ENCODE measurements around the gene CPSF4.
A peak's percentile ranks its signal among the peaks of the same experiment; 100 is the strongest.
"Not testable (repeated sequence)": the region's sequence is repeated elsewhere in the genome, so short reads cannot be mapped to it uniquely, and the experiment has no call there.

CPSF4 gene

DNA sequence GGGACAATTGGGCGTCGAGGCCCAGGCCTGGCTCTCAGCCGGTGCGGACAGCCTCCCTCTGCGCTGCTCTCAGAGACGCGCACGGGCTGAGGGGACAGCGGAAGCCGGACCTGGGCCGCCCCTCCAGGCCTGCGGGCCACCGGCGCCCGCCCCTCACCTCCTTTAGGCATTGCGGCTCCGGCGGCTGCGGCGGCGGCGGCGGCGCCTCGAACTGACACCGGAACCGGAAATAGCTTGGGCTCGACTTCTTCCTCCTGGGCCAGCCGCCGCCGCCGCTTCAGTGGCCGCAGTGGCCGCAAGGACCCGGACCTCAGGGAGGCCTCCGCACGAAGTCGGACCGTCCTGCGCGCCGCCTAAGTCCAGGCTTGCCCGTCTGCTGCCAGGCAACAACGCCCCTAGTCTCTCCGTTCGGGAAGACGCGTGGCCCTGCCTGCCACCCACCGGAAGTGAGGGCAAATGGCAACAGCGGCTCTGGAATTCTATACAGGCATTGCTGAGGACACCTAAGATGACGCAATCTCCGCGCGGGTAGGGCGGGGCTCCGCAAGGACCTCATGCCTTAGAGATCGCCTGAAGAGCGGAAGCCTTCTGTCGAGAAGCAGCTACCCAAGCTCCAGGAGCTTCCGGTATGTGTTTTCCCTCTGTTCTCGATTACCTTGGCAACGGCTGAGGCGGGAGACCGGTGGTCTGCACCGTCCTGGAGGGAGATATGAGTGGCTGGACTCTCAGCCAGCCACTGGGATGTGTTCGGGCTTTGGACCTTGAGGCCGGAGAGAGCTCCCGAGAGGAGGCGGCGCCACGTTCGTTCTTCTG, 30.2 kb upstream of the CPSF4 start, which contains the start of the genes BUD31 and PDAP1:
TSS of gene BUD31 (plus strand) at position 591 of the 813 bp plus-strand sequence. CDS start 2,124 bp downstream, outside the sequence.
TSS of gene PDAP1 (minus strand) at position 219 of the 813 bp plus-strand sequence. CDS start at position 170, 49 bp downstream.
- peak; percentile 87 to 96 for DNase-seq

DNA sequence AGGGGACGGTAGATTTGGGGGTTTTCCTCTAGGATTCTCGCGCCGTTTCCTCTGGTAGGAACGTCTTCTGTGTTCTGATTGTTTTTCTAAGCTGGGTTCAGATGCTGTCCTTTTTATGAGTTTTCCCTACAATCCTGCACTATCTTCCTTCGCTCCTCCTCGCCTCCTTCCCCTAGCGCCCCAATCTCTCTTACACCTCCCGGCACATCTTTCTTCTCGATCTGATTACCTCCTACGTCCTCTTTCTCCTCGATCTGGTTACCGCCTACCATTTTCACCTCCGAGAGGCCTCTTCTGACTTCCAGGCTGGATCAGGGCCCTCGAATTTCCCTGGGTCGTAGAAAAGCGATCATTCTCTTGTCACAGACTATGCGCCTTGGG, 29.6 kb upstream of the CPSF4 start:
- DNase-seq: no peak

DNA sequence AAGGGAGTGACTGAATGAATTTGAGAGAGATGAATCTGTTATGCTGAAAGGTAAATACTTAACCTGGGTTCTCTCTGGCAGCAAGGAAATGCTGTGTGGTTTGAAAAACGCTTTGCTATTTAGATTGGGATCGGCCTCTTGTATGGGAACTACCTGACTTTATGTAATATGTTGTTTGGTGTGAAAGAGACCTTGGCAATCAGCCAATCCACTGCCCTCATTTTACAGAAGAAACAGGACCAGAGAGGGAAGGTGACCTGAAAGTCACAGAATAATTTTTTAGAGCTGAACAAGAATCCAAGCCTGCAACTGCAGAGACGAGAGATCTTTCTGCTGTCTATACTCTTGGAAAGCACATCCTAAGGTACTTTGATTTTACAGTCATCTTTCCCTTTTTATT, 28.9 kb upstream of the CPSF4 start:
- DNase-seq: no peak

DNA sequence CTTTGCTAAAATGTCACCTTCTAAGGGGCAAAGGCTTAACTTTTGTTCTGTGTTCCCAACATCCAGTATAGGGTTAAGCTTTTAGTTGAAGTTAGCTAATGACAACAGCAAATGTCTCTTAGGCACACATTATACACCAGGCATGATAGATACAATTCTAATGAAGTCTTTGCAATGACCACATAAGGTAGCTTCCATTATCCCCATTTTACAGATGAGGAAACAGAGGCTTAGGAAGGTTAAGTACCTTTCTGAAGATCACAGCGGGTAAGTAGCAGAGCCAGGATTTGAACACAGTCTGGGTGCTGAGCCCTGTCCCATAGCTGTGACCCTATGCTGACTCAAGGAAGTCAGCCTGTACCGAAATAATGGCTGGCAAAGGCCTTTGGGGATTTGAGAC, 28.1 kb upstream of the CPSF4 start:
- no peak for DNase-seq

DNA sequence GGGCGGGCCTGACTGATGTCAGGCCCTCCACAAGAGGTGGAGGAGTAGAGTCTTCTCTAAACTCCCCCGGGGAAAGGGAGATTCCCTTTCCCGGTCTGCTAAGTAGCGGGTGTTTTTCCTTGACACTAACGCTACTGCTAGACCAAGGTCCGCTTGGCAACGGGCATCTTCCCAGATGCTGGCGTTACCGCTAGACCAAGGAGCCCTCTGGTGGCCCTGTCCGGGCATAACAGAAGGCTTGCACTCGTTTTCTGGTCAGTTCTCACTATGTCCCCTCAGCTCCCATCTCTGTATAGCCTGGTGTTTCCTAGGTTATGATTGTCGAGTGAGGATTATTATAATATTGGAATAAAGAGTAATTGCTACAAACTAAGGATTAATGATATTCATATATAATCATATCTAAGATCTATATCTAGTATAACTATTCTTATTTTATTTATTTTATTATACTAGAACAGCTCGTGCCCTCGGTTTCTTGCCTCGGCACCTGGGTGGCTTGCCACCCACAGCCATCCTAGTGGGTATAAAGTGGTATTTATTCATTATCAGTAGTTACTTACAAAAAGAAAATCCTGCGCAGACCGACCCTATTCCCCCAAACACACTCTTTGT, 23.1 kb upstream of the CPSF4 start:
- DNase-seq: peak in 1 of 2 donors; percentile 45

DNA sequence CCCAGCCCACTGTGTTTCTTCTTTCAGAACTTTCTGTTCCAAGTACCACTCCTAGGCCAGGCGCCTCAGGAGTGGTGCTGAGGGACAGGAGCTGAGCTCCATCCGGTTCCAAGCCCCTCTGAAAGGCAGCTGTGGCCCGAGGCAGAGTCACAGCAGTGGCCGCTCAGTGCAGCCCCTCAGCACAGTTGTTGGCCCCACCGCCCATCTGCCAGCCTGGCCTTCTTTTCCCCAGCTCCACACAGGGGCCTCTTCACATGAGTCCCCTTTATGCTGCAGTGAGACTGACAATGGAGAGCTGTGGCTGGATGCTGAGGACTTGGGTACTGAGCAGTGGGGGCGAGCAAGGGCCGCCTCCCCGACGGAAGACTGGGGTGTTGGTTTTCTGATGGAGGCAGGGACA, 20.5 kb upstream of the CPSF4 start:
- DNase-seq: no peak

DNA sequence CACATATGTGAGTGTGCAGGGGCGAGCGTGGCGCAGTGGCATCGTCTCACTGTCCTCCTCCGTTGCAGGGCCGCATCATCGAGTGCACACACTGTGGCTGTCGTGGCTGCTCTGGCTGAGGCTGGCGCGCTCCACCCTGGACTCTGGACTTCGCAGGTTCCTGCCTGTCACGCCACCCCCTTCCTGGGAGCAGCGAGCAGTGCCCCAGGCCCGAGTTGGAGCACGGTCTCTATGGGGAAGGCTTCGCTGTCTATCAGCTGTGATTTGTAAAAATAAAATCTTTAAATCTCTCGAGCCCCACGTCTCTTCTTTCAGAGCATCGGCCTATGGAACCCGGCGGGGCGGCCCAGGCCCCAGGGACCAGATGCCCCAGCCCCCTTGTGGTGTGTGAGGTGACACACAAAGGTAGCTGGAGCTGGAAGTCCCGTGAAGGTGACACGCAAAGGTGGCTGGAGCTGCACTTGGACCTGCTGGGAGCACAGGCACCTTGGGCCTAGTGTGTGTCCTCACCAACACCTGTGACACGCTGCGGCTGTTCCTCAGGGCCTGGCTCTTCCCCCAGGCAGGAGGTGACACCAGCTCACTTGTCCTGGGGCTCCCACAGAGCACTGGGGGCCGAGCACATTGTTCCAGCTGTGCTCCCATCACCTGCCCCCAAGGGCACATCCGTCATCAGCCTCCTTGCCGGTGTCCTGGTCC, 19.3 kb upstream of the CPSF4 start:
- no peak for DNase-seq

DNA sequence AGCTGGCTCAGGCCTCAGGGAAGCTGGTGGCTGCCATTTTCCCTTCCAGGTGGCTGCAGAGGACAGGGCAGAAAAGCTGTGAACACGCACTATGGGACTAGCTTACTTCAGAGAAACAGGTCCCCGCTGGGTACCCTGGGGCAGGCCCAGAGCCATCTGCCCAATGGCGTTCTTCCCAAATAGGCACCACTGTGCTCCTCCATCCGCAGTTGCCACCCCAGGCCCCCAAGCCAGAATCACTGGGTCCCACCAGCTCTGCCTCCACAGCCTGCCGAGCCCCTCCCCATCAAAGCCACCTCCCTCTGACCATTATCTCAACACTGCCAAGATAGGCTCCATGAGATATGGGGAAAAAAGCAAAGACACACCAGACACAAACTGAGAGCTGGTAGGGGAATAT, 18.5 kb upstream of the CPSF4 start:
- DNase-seq: no peak

DNA sequence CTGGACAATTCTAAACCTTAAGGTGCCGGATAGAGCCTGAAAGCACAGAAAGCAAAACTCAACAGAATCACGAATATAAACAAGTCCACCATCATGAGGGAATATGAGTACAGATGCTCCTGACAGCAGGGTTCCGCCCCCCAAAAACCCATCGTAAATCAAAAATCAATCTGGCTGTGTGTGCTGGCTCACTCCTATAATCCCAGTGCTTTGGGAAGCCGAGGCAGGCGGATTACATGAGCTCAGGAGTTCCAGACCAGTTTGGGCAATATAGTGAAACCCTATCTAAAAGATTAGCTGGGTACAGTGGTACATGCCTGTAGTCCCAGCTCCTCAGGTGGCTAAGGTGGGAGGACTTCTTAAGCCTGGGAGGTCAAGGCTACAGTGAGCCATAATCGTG, 17.8 kb upstream of the CPSF4 start:
- no peak for DNase-seq

DNA sequence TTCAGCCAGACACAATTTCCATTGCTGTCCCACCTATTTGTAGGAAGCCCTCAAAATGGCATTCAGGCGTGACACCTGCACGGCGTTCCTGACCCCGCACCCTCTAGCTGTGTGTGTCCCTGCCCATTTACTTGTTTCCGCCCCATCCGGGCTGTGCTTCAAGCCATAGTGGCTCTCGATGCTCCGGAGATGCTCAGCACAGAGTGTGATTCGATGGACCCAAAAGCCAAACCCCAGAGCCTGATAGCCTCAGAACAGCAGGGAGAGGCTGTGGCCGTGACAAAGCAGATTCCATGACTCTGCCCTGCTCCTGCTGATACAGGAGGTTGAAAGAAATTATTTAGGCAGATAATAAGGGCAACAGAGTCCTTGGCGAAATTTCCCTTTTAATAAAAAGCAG, 16.6 kb upstream of the CPSF4 start:
- DNase-seq: no peak

DNA sequence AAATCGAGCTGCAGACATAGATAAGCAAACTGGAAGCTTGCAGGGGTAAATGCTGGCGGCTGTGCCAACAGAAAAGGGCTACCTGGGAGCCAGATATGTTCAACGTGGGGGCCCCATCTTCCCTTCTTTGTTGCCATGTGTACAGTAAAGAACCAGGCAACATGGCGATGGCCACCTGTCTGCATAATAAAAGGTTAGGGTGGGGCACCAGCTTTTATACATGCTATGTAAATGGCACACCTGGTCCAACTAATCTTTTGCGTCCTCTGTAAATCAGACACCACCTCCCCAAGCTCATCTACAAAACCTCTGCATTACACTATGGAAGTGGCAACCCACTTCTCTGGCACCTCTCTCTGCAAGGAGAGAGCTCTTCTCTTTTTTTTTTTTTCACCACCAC, 16.1 kb upstream of the CPSF4 start:
- DNase-seq: no peak

DNA sequence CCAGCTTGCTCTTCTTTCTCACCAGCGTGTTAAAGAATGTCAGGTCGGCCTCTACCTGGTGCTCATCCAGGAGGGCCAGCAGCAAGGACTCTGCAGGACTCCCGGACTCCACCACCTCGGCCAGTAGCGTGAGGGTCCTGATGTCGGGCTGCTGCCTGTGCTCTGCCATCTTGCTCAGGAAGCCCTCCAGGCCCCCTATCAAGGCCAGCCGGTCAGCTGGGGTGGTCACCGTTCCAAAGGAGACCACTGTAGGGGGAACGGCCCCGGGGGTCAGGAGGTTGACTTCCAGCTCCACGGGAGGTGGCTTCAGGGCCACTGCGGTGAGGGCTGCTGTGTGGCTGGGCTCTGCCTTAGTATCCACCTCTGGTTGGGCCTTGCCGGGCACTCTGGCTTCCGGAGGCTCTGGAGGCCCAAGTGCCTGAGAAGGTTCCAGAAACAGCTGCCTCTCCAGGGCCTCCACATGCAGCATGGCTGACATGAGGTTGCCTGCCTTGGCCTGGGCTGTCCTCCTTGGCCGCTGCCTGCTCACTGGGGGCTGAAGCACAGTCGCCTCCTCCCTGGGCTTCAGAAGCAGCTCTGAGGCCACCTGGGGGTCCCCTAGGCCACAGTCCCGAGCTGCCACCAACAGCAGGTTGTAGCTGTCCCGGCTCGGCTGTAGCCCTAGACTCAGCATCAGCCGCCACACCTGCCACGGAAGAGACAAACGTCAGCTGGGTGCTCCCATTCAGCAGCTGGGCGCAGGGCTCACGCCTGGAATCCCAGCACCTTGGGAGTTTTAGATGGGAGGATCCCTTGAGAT, 13.6 kb upstream of the CPSF4 start:
- no peak for DNase-seq

DNA sequence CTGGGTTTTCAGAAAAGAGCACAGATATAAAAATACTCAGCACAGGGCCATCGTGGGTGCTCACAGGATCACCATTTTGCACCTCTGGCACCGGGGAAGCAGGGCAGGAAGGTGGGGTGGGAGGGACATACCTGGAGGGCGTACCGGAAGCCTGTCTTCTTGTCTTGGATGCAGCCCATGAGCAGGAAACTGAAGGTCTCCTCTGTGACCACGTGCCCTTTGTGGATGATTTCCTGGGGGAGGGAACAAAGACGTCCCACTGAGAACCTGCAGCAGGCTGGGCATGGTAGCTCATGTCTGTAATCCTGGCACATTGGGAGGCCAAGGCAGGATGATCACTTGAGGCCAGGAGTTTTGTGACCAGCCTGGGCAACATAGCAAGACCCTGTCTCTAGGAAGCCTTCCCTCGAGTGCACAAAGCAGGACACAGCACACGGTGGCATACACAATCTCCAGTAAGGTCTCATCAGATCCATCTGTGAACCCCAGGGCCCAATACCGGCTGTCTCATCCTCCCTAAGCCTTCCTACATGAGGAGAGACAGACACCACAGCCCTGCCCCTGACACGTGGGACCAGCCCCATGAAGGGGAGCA, 9.7 kb upstream of the CPSF4 start:
- no peak for DNase-seq

DNA sequence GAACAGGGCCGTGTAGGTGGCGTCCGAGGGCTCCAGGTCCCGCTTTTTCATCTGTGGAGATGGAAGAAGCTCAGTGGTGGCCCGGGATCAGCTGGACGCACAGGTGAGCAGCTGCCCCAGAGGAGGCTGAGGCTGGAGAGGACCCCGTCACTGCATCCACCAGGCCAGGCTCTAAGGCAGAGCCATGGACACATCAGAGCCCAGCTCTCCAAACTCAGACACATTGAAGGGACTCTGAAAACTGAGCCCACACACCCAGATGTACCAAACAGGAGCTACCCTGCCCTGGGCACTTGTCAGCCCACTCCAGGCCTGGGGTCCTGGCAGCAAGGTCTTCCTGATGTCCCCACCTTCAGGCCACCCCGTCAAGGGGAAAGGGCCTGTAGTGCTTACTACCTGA, 9.0 kb upstream of the CPSF4 start:
- DNase-seq: no peak

DNA sequence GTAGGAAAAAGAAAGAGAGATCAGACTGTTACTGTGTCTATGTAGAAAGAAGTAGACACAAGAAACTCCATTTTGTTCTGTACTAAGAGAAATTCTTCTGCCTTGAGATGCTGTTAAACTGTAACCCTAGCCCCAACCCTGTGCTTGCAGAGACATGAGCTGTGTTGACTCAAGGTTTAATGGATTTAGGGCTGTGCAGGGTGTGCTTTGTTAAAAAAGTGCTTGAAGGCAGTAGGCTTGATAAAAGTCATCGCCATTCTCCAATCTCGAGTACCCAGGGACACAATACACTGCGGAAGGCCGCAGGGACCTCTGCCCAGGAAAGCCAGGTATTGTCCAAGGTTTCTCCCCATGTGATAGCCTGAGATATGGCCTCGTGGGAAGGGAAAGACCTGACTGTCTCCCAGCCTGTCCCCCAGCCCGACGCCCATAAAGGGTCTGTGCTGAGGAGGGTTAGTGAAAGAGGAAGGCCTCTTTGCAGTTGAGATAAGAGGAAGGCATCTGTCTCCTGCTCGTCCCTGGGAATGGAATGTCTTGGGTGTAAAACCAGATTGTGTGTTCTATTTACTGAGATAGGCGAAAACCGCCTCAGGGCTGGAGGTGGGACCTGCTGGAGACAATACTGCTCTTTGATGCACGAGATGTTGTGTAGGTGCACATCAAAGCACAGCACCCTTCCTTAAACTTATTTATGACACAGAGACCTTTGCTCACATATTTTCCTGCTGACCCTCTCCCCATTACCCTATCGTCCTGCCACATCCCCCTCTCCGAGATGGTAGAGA, 6.8 kb upstream of the CPSF4 start:
- not testable (repeated sequence) for DNase-seq

DNA sequence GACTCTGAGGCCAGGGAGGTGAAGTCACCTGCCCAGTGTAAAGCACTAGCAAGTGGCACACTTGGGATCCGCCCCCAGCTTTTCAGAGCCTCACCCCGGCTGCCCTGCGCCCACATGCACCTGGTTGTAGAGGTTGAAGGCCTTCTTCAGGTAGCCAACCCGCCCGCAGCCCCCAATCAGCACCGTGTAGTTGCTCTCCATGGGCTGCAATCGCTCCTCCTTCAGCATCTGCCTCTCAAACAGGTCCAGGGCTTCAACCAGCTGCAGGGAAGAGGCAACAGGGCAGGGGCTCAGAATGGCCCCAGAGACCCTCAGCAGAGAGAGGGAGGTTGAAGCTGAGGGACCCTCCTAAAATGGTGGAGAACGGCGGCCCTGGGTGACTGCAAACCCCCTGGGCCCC, 5.6 kb upstream of the CPSF4 start:
- no peak for DNase-seq

DNA sequence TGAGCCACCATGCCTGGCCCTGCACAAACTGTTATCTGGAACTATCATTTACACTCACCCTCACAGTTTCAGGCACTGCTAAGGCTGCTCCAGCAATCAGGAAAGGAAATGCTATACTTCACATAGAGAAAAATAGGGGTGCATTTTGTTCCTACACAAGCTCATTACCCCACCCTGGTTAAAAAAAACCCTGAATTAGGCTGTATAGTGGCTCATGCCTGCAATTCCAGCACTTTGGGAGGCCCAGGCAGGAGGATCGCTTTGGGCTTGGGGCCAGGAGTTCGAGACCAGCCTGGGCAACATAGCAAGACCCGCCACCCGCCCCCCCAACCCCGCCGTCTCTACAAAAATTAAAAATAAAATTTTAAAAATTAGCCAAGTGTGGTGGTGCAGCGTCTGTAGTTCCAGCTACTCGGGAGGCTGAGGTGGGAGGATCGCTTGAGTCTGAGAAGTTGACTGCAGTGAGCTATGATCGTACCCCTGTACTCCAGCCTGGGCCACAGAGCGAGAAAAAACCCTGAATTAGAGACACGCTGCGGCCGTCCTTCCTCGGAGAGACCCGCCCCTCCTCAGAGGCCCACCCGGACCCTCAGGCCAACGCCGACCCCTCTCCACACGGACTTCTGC, 684 bp upstream of the CPSF4 start:
- DNase-seq: peak in 1 of 2 donors; percentile 1

DNA sequence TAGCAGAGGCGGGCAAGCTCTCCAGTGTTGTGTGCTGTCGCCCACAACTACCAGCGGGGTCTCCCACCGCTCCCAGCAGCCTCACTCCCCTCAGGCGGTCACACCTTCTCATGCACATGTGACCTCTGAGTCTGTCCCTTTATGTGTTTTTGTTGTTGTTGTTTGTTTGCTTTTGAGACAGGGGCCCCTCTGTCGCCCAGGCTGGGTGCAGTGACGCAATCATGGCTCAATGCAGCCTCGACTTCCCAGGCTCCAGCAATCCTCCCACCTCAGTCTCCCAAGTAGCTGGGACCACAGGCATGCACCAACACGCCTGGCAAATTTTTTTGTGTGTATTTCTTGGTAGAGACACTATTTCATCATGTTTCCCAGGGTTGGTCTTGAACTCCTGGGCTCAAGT, 1.5 kb downstream of the CPSF4 start:
- no peak for DNase-seq

DNA sequence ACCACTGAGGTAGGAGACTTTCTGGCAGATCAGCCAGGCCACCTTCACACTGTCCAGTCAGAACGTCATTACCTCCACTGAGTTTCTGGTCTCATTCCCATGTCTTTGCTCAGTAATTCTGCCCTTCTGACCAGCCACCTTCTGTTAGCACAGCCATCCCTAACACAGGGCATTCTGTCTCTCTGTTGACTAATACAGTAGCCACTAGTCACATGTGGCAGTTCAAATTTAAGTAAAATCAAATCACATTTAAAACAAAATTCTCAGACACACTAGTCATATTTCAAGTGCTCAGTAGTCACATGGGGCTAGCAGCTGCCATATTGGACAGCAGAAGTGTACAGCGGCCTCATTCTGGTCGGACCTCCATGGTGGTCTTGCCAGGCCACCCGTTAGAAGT, 7.4 kb downstream of the CPSF4 start:
- no peak for DNase-seq

DNA sequence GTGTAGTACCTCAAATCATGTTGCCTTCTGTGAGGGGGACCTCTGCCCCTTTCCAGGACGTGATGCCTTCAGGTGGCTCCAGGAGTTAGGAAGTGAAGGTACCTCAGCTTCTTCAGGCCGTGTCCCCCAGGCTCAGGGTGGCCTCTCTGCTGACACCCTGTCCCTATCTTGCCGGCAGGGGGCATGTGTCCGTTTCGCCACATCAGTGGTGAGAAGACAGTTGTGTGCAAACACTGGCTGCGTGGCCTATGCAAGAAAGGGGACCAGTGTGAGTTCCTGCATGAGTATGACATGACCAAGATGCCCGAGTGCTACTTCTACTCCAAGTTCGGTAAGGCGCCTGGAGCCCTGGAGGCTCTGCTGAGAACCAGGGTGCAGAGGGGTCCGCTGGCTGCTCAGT, 9.2 kb downstream of the CPSF4 start:
- no peak for DNase-seq

DNA sequence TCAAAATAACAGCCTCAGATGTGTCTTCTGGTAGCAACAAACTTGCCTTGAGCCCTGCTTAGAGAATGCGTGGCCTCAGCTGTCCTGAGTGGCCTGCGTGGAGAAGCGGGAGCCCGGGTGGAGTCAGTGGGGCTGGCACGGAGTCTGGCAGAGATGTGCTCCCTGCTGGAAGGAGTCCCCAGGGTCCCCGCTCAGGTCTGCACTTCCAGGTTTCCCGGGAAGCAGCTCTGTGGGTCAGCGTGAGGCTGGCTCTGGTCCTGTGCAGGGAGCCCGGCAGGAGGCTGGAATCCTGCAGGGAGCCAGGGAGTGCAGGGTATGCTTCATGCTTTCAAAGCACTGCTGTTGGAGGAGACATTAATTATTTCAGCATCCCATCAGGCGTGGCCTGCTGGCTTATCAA, 10.1 kb downstream of the CPSF4 start:
- no peak for DNase-seq
